GM12873 (cell line): Measurements from ENCODE around the gene NTNG2.

Experiments
- CTCF ChIP-seq: IDR thresholded peaks from 2 replicates; pipeline ENCODE4 v1.5.1; 2012; ENCODE audit warnings: low read depth, mild to moderate bottlenecking, moderate library complexity, low read length, control low read depth; ENCODE audit not compliant: insufficient read depth; ENCODE audit errors: missing control alignments

Gene NTNG2

DNA sequence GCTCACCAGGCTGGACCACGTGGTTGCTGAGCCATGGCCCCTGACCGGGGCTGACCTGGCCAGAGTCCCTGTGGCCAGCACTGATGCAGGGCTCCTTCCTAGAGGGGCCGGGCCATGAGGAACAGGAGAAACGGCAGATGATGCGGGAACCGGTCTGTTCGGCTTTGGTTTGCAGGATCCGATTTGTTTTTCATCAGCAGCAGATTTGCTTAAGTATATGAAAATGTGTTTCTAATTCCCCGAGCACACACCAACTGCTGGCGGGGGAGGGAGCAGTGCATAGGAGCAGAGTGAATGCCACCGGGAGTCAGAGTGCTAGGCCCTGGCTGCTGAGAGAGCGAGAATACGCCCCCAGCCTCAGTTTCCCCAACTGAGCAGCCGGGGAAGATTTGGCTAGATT, 13.6 kb downstream of the NTNG2 start:
- no peak for TF ChIP-seq CTCF

GRCh38 chr9:132176338-132176737, 14.5 kb downstream of the NTNG2 start:
- no peak for TF ChIP-seq CTCF

DNA sequence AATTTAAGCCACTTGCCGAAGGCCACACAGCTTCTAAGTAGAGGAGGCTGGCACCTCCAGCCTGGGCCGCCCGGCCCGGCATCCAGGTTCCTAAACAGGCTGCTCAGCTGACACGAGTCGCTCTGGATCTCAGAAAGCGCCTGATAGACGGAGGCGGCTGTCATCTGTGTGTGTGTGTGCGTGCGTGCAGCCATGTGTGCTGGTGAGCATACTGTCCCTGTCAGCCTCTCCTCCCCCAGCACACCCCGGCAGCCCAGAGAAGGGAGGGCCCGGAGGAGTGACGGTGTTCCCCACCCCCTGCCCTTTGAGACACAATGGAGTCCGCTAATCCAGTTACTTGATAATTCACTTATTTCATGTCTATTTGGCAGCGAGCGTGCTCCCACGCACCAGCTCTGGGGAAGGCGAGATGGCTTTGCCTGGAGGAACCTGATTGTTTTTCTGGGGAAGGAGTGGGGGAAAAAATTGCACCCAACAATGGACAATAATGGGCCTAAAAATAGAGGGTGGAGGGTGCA, 20.0 kb downstream of the NTNG2 start:
- TF ChIP-seq CTCF: no peak

- TF ChIP-seq CTCF: no peak
These were observed 20.6 kb downstream of the NTNG2 start for GRCh38 chr9:132182314-132183091.

GRCh38 chr9:132183134-132183533, 21.3 kb downstream of the NTNG2 start:
- TF ChIP-seq CTCF: no peak

DNA sequence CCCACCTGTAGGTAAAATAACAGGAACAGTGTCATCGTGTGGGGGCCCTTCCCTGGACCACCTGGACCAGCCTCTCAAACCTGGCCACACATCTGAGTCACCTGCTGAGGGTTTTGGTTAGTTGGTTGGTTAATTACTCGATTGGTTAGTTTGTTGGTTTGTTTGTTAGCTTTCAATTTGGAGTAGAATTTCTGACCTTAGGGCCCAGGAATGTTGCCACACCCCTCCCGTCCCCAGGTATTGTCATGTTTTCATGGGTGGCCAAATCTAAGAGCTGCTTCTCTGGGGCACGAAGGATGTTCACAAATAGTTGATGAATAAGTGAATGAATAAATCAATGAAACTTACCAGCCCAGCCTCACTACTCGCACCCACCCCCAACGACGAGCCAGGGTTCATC, 21.9 kb downstream of the NTNG2 start:
- no peak for TF ChIP-seq CTCF

- no peak for TF ChIP-seq CTCF
These were observed 22.3 kb downstream of the NTNG2 start for GRCh38 chr9:132184124-132184523.
